HepG2 (cell line): ENCODE data around the gene TBX21. TPM values are rescaled to one million over a fixed set of nuclear protein-coding genes. Genes with fewer than 3 reads are reported as not detected.

Experiments
- ATAC-seq: fragments of 200-7000 bp; cut with Tn5 transposase; 3 replicates; pipeline ENCODE4 v1.9.1; 2020; ENCODE audit warnings: mild to moderate bottlenecking, moderate library complexity
- BruUV-seq: library from RNA; stranded (reverse); fragments of 400-500 nt; replicated peaks from 2 replicates; lab custom pipeline; 2021; lab: Mats Ljungman, UMichigan
- CTCF ChIA-PET: fragments of 300-600 bp; formaldehyde crosslinking; extraction: SDS; loops from one replicate; lab custom pipeline; 2021; ENCODE audit warnings: low total read pairs, inconsistent platforms, low intra/inter-chr PET ratio; lab: Yijun Ruan, JAX
- POLR2A ChIA-PET: fragments of 350-600 bp; sonication (Branson Sonifier 250); formaldehyde crosslinking; loops from one replicate; lab custom pipeline; 2020; ENCODE audit warnings: antibody characterized with exemption, inconsistent platforms; lab: Yijun Ruan, JAX
- DNase-seq: peaks from one replicate; pipeline ENCODE4 v3.0.0-alpha.2; 2015; ENCODE audit warnings: low spot score
- FAIRE-seq: peaks from 3 replicates; lab custom pipeline; 2011; peaks lifted over from hg19 to GRCh38; lab: Jason Lieb, UNC
- H2AFZ ChIP-seq: one replicate; pipeline ENCODE4 v1.6.1; 2011; ENCODE audit warnings: low read length, inconsistent platforms
- H3K27ac ChIP-seq: fragments of 300-600 bp; 3 replicates; pipeline ENCODE4 v1.8.0; 2011; ENCODE audit warnings: mixed run types, mild to moderate bottlenecking, mixed read lengths, low read length, inconsistent platforms; ENCODE audit not compliant: insufficient read depth; ENCODE audit errors: extremely low read length
- H3K27me3 ChIP-seq, 2 experiments: fragments of 200-600 bp in 1 of 2; 2 replicates in 1 of 2; 3 replicates in 1 of 2; pipeline versions ENCODE4 v1.6.0 to v1.8.0; 2011; ENCODE audit warnings: low read length in 2 of 2, mild to moderate bottlenecking in 2 of 2, moderate library complexity in 2 of 2, inconsistent platforms in 1 of 2; ENCODE audit not compliant: insufficient read depth in 2 of 2, control insufficient read depth in 1 of 2
- H3K36me3 ChIP-seq, 2 experiments: fragments of 200-600 bp in 1 of 2; replicated peaks in 1 of 2; 2 replicates in 1 of 2; 3 replicates in 1 of 2; pipeline versions ENCODE4 v1.5.1 to v1.8.0; 2011; ENCODE audit warnings: low read length in 2 of 2, inconsistent platforms in 1 of 2; ENCODE audit not compliant: insufficient read depth in 2 of 2, control insufficient read depth in 1 of 2
- H3K4me1 ChIP-seq: 2 replicates; pipeline ENCODE4 v1.5.1; 2012; ENCODE audit warnings: low read length, inconsistent platforms; ENCODE audit not compliant: insufficient read depth
- H3K4me2 ChIP-seq: 2 replicates; pipeline ENCODE4 v1.6.0; 2011; ENCODE audit warnings: low read depth, low read length, inconsistent platforms
- H3K4me3 ChIP-seq, 3 experiments: fragments of 200-600 bp in 1 of 3; sonication (generic), shearing (Covaris generic) in 1 of 3; replicated peaks in 1 of 3; 2 replicates each; pipeline ENCODE4 v1.5.1; 2011 to 2016; ENCODE audit warnings: low read length in 3 of 3, inconsistent platforms in 2 of 3, low read depth in 2 of 3, mild to moderate bottlenecking in 2 of 3, control low read depth in 1 of 3, mixed read lengths in 1 of 3; ENCODE audit not compliant: insufficient read depth in 1 of 3
- H3K79me2 ChIP-seq: one replicate; pipeline ENCODE4 v1.6.1; 2011; ENCODE audit warnings: low read length, inconsistent platforms; ENCODE audit not compliant: insufficient read depth
- H3K9ac ChIP-seq: 2 replicates; pipeline ENCODE4 v1.6.0; 2011; ENCODE audit warnings: mild to moderate bottlenecking, low read depth, low read length, inconsistent platforms; ENCODE audit not compliant: insufficient read depth
- H3K9me3 ChIP-seq: 2 replicates; pipeline ENCODE4 v1.5.1; 2012; ENCODE audit warnings: mild to moderate bottlenecking, low read length
- H4K20me1 ChIP-seq: 2 replicates; pipeline ENCODE4 v1.6.0; 2011; ENCODE audit warnings: inconsistent platforms, mild to moderate bottlenecking, low read length, moderate library complexity; ENCODE audit not compliant: insufficient read depth
- DPF2 ChIP-seq: sonication (generic); formaldehyde crosslinking; IDR thresholded peaks from 2 replicates; pipeline ENCODE4 v1.4.0; 2020; ENCODE audit warnings: mild to moderate bottlenecking, low read depth, missing genetic modification reagents, borderline replicate concordance
- ELF3 ChIP-seq: IDR thresholded peaks from 2 replicates; pipeline ENCODE4 v1.6.1; 2016; ENCODE audit warnings: missing genetic modification reagents, missing compliant biosample characterization
- FUBP1 ChIP-seq: sonication (generic); formaldehyde crosslinking; IDR thresholded peaks from 2 replicates; pipeline ENCODE4 v1.5.1; 2020; ENCODE audit warnings: missing genetic modification reagents, mild to moderate bottlenecking, borderline replicate concordance
- KMT2A ChIP-seq: sonication (generic); formaldehyde crosslinking; IDR thresholded peaks from 2 replicates; pipeline ENCODE4 v1.4.0; 2020; ENCODE audit warnings: missing genetic modification reagents
- MIER3 ChIP-seq: IDR thresholded peaks from 2 replicates; pipeline ENCODE4 v1.6.1; 2016; ENCODE audit warnings: missing compliant biosample characterization, borderline replicate concordance
- NFYB ChIP-seq: sonication (generic); formaldehyde crosslinking; IDR thresholded peaks from 2 replicates; pipeline ENCODE4 v1.4.0; 2020; ENCODE audit warnings: missing genetic modification reagents
- RARG ChIP-seq: sonication (generic); formaldehyde crosslinking; IDR thresholded peaks from 2 replicates; pipeline ENCODE4 v1.4.0; 2020; ENCODE audit warnings: low read depth, mild to moderate bottlenecking, missing genetic modification reagents
- TRAFD1 ChIP-seq: sonication (generic); formaldehyde crosslinking; IDR thresholded peaks from 2 replicates; pipeline ENCODE4 v1.5.1; 2020; ENCODE audit warnings: missing genetic modification reagents, mild to moderate bottlenecking, borderline replicate concordance
- ZHX2 ChIP-seq, 2 experiments: sonication (generic) in 1 of 2; formaldehyde crosslinking in 1 of 2; IDR thresholded peaks; 2 replicates each; pipeline versions ENCODE4 v1.6.1 to v1.9.0; 2014 to 2022; ENCODE audit warnings: antibody characterized with exemption in 1 of 2, borderline replicate concordance in 1 of 2, inconsistent platforms in 1 of 2, low read depth in 1 of 2, missing genetic modification reagents in 1 of 2
- ZNF891 ChIP-seq: sonication (generic); formaldehyde crosslinking; IDR thresholded peaks from 2 replicates; pipeline ENCODE4 v1.5.0; 2020; ENCODE audit warnings: mild to moderate bottlenecking, missing genetic modification reagents
- WGBS: methylation state at CpG from one replicate; pipeline ENCODE4 v1.1.6; 2017; ENCODE audit warnings: low lambda C conversion rate; 5-methylcytosine and 5-hydroxymethylcytosine counted together
- in situ Hi-C: cut with HindIII; loops from 2 replicates; pipeline ENCODE4 v1.10.0; 2017; ENCODE audit warnings: low pct_unique_long_range_greater_than_20kb; ENCODE audit not compliant: extremely low pct_ligation_motif_present
- intact Hi-C: fragments of 100-400 bp; cut with micrococcal nuclease; formaldehyde crosslinking; loops from one replicate; pipeline ENCODE4 v1.10.0; 2022; ENCODE audit not compliant: unreplicated experiment
- polyA plus RNA-seq, 8 experiments: library from polyadenylated mRNA; depleted of rRNA in 3 of 8; stranded (reverse) in 7 of 8; unstranded in 1 of 8; fragments of >200 nt; fragmentation: Illumina TruSeq in 4 of 8; extraction: Trizol in 4 of 8; gene quantifications; 2 replicates each; pipeline versions ENCODE4 v1.2.1 to v1.2.3, GENCODE V29; 2011 to 2016; ENCODE audit warnings: low read depth in 4 of 8, missing spikeins in 1 of 8, mixed read lengths in 1 of 8; ENCODE audit not compliant: insufficient read depth in 1 of 8
- total RNA-seq, 5 experiments: library from RNA; depleted of rRNA; stranded (reverse); fragments of >200 nt; fragmentation: Illumina TruSeq; extraction: Trizol; gene quantifications; 2 replicates each; pipeline ENCODE4 v1.2.3, GENCODE V29; 2016; ENCODE audit warnings: low read depth in 1 of 5

Gene TBX21
- total and polyA plus RNA-seq, 2 of the 13 experiments (the other 11 are each of a cell fraction or from before 2014, with no cell fraction given), result not detected

GRCh38 chr17:47735536-47736011 lies 2.5 kb downstream of the TBX21 start (continued):
- TF ChIP-seq ZHX2 (IDR thresholded peaks at IDR 0.05; ENCODE audit: low read depth) (no peak), ZHX2 (CRISPR knock-in tag; IDR thresholded peaks at IDR 0.05; ENCODE audit: borderline replicate concordance) (no peak), ZNF891 (CRISPR knock-in tag) (no peak)

GRCh38 chr17:47736501-47737495 lies 3.8 kb downstream of the TBX21 start:
- DNase-seq, result no peak
- ATAC-seq, result no peak
- POLR2A ChIA-PET, result no interaction called here
- TF ChIP-seq NFYB, result no peak
- no peak for TF ChIP-seq KMT2A (CRISPR knock-in tag)
- TF ChIP-seq DPF2, result no peak
- no peak for TF ChIP-seq MIER3 (CRISPR knock-in tag)
- TF ChIP-seq FUBP1 (CRISPR knock-in tag), result no peak
- TF ChIP-seq TRAFD1 (CRISPR knock-in tag), result no peak
- no peak for TF ChIP-seq ELF3 (CRISPR knock-in tag)
- no peak for TF ChIP-seq RARG

More at GRCh38 chr17:47736501-47737495, 3.8 kb downstream of the TBX21 start:
- no peaks in the 10 kb centered on the region for H3K79me2 ChIP-seq
- no peak overlapping the region for H3K9ac ChIP-seq
- peaks cover 21% of the 10 kb centered on the region for H3K4me1 ChIP-seq
- no peak overlapping the region for H3K27ac ChIP-seq
- no peaks in the 10 kb centered on the region for H3K36me3 ChIP-seq
- in situ Hi-C loops, result no loop called here
- peaks cover 25 to 78% of the 10 kb centered on the region in 2 experiments for H3K27me3 ChIP-seq
- H4K20me1 ChIP-seq, result no peaks in the 10 kb centered on the region
- BruUV-seq, result no TSS peak
- WGBS, result 6% methylated on average over 17 of the region's 17 CpGs
- H2AFZ ChIP-seq, result no peak overlapping the region
- no peak overlapping the region for H3K4me3 ChIP-seq
- no peak for FAIRE-seq
- H3K4me2 ChIP-seq, result no peak overlapping the region
- intact Hi-C loops, result no loop called here
- CTCF ChIA-PET, result no interaction called here
- no peaks in the 10 kb centered on the region for H3K9me3 ChIP-seq
